LNCaP clone FGC (cell line): ENCODE data around the gene XPO6.

Experiments used
- DNase-seq: peaks from one replicate; pipeline ENCODE4 v3.0.0-alpha.2; 2011; ENCODE audit warnings: low read depth
- H3K4me3 ChIP-seq: 2 replicates; pipeline ENCODE4 v1.5.1; 2011; ENCODE audit warnings: mild to moderate bottlenecking, low read depth, low read length, control low read depth
- CTCF ChIP-seq: IDR thresholded peaks from 2 replicates; pipeline ENCODE4 v1.5.1; 2012; ENCODE audit warnings: mild to moderate bottlenecking; ENCODE audit not compliant: control insufficient read depth, insufficient read depth; ENCODE audit errors: extremely low read depth

Gene XPO6

GRCh38 chr16:28064150-28064549 lies 147.6 kb downstream of the XPO6 start:
- TF ChIP-seq CTCF: no peak
- no peak for DNase-seq
- H3K4me3 ChIP-seq: no peak overlapping the region

GRCh38 chr16:28063591-28064061 lies 148.1 kb downstream of the XPO6 start, which contains the start of gene GSG1L:
Gene GSG1L (minus strand): TSS chr16:28063714. CDS start chr16:28063424, 290 bp downstream.
- no peak within 1 kb of the TSS for H3K4me3 ChIP-seq
- DNase-seq: no peak
- peak; percentile 48 for TF ChIP-seq CTCF

GRCh38 chr16:28062847-28063521 lies 148.8 kb downstream of the XPO6 start:
- no peak overlapping the region for H3K4me3 ChIP-seq
- DNase-seq: no peak
- TF ChIP-seq CTCF: no peak

- DNase-seq: no peak
- no peak overlapping the region for H3K4me3 ChIP-seq
- TF ChIP-seq CTCF: no peak
Observed at GRCh38 chr16:28062261-28062846, 149.4 kb downstream of the XPO6 start.

GRCh38 chr16:28061352-28062101 lies 150.2 kb downstream of the XPO6 start:
- DNase-seq: no peak
- no peak for TF ChIP-seq CTCF
- H3K4me3 ChIP-seq: no peak overlapping the region

GRCh38 chr16:28059841-28060575 lies 151.8 kb downstream of the XPO6 start:
- no peak for DNase-seq
- H3K4me3 ChIP-seq: no peak overlapping the region
- no peak for TF ChIP-seq CTCF
